Measurements from ENCODE around the gene TMEM272.

The TMEM272 gene, protein sequence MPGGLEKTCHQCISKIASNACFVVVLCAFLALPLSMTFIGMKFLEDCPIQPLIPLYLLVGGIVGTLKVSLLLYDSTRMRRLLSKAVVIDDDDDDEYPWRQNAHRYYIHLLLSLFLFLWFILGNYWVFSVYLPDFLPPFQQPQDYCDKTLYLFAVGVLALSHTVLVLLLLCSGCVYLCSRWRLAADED

DNA sequence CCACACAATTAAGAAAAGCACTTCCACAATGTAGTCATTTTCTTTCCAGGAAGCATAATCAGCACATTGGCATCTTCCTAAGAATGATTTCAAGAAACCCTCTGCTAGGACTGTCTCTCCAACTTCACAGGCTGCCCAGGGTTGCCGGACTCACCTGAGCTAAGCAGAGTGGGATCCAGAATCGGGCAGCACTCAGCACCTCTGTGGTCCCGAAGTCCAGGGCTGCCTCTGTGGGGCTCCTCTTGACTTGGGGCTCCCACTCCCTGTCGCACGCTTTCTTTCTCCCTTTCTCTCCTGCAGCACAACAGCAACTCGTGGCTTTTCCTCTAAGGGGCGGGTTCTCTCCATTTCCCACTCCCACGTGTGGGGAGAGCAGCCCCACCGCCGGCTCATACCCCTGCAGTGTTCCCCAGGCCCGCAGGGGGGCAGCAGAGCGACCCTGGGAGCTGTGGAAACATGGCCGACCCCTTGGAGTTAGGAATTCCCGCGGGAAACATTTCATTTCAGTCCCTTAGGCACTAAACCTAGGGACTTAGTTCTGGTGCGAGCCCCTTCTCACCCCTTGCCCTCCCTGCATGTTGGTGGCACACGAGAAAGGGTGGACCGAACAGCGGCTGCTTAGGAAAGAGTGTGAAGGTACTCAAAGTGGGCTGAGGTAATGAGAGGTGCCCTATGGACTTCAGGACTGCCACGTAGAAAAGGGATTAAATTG is at the start of gene TMEM272:
TMEM272 (minus strand) TSS at position 316 of the 712 bp plus-strand sequence. CDS start 6,647 bp downstream, outside the sequence.
- peak; percentile 66 for DNase-seq

GRCh38 chr13:51894239-51894638 is 49.3 kb upstream of the TMEM272 start:
- no peak for DNase-seq

DNA sequence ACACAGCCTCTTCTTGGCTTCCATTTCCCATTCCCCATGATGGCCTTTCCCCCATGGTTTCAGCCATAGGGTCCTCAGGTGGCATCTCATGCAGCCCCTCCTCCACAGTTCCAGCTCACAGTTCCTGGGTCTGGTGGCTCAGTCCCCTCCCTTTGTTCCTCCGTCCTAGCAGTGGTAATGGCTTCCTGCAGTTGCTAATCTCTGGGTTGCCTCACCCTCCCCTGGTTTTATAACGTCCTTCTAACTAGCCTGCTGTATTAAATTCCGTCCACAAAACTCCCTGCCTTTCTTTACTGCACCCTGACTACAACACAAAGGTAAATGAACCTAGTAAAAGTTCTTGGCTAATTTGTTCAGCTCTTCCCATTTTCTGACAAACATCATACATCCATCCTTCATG is 47.7 kb upstream of the TMEM272 start:
- no peak for DNase-seq

DNA sequence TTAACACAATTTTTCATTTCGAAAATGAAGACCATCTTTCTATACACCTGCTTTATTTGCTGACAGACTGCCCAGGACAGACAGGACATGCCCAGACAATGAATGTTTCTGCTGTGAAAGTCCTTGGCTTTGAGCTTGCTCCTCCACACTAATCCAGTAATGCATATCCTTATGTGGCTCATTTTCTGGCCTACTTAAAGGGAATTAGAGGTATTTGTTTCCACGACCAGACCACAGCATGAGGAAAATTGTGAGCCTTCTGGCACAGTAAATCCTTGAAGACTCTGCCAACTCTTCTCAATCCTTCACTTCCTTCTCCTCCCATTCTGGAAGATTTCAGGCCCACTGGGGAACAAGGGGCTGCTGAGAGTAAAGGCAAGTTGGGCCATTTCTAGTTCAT is 42.5 kb upstream of the TMEM272 start:
- DNase-seq = no peak

- DNase-seq = no peak
Measured at GRCh38 chr13:51885651-51886050, 40.7 kb upstream of the TMEM272 start.

- DNase-seq = no peak
Measured at GRCh38 chr13:51883226-51883600, 38.2 kb upstream of the TMEM272 start.

DNA sequence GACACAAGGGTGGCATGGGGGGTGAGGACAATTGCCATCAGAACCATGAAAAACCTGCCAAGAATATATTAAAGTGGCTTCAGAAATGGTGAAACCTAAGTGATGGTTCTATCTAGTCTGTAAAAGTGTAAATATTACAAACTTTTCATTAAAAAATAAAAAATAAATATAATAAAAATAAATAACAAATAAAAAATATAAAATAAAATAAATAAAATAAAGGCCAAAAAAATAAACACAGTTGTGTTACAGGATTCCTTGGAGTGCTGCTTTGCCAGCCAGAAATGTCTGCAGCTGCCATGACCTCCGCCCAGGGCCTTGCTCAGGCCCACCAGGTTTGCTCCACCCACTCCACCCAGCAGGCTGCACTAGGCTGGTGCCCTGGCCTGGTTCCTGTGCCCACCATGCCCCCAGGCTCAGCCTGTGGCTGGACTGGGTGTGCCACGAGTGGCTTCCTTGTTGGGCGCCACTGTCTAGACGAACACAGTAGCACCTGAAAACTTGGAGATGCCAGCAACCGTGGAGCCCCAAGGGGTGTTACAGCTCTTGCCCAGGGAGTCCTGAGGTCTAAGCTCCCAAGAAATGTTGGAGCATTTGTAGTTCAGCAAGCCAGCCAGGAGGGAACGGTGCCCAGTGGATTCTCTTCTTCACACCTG is 37.7 kb upstream of the TMEM272 start:
- DNase-seq = no peak

GRCh38 chr13:51881296-51881695 is 36.3 kb upstream of the TMEM272 start:
- DNase-seq = peak; percentile 61

- DNase-seq = no peak
Measured at GRCh38 chr13:51879133-51879532, 34.2 kb upstream of the TMEM272 start.

GRCh38 chr13:51874651-51875050 is 29.7 kb upstream of the TMEM272 start:
- no peak for DNase-seq

DNA sequence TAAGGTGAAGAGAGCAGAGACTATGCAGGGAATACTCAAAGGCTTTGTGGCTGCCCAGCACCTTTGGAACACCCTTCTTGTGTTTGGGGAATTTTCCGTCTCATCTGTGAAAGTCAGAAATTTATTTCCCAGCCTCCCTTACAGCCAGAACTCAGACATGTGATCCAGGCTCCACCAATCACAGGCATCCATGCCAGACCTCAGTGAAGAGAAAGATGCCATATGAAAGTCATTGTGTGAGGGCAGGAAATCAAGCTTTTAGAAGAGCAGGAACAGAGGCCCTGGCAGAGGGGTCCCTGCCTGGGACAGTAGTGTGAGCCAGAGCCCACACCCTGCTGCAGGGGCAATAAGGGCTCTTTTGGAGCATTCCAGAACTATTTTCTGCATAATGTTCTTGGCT is 28.9 kb upstream of the TMEM272 start:
- DNase-seq = no peak

- DNase-seq = no peak
Measured at GRCh38 chr13:51873117-51873798, 28.3 kb upstream of the TMEM272 start.

GRCh38 chr13:51870616-51871015 is 25.6 kb upstream of the TMEM272 start:
- DNase-seq = no peak

DNA sequence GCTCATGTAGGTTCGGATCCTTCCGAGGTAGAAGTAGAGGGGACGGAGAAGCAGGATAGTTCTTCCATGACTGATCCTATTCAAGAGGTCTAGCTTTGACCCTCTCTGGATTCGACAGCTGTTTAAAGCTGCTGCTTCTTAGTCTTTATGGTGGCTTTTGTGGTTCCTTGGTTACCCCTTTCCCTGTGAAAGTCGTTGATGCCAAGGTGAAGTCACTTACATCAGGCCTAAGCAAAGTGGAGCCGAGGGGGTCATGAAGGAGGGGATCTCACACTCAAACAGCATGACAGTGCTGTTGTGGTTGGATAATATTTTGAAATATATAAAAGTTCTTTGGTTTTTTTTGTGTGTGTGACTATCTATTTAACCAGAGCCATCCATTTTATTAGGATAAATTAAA is 24.9 kb upstream of the TMEM272 start:
- DNase-seq = no peak

DNA sequence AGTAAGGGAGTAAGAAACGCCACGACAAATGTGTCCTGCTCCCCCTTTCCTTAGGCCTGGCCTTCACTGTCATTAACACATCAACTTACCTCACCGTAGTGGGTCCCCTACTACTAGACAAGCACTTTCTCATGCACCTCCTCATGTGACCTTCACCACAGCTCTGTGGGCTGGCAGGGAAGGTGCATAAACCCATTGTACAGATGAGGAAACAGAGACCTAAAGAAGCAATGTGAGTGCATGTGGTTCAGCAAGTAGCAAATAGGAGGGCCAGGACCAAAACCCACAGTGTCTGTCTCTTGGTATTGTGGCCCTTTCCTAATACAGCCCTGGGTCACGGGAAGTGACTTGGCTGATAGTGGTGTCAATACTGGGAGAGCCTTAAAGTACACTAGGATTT is 22.1 kb upstream of the TMEM272 start:
- DNase-seq = no peak

DNA sequence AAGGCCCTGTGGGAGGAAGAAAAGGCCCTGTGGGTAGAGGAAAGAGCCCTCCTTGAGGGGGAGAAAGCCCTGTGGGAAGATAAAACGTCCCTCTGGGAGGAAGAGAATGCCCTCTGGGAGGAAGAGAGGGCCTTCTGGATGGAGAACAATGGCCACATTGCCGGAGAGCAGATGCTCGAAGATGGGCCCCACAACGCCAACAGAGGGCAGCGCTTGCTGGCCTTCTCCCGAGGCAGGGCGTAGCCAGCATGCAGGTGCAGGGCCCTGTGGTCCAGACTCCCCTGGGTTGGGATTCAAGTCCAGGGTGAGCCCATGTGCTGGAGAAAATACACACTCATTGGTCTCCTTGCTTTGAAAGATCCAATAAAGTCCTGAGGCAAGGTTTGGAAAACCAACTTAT is 20.9 kb upstream of the TMEM272 start:
- DNase-seq = no peak

DNA sequence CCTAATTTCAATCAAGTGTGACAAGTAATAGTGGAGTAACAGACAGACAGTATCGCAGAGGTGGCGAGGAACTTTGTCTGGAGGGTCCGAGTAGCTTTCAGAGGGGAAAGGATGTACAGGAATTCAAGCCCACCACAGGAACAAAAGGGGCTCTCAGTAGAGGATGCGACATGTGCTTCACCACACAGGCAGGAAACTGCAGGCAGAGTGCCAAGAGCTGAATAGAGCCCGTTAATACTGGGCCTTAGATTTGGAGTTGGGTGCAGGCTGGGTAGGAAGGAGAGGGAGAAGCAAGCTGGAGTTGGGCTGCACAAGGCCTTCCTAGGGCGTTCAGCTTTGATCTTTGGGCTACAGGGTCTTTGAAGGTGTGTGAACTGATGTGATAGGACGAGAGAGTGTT is 18.0 kb upstream of the TMEM272 start:
- peak; percentile 33 for DNase-seq

DNA sequence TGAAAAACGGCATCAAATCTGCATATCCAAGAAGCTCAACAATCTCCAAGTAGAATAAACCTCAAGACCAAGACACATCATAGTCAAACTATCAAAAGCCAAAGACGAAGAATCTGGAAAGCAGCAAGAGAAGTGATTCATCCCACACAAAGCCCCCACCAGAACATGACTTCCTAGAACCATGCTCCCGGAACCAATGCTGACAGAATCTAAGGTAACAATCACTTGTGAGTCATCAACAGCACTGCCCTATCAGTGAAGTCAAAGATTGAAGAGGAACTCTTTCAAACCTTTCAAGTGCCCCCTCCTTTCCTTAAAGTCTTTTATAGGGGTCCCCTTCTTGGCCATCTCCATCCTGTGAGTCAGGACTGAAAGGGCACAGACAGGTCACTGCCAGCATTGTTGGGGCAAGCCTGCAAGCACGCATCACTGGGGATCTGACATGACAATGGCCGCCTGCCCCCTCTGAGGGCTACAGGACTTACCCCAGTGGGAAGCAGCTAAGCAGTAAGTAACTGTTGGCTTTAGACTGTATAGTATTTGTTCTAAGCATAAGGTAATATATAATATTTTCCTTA is 16.8 kb upstream of the TMEM272 start, which contains the start of gene CCDC70:
CCDC70 (plus strand) TSS at position 247 of the 578 bp plus-strand sequence. CDS start 3,443 bp downstream, outside the sequence.
- DNase-seq = no peak

DNA sequence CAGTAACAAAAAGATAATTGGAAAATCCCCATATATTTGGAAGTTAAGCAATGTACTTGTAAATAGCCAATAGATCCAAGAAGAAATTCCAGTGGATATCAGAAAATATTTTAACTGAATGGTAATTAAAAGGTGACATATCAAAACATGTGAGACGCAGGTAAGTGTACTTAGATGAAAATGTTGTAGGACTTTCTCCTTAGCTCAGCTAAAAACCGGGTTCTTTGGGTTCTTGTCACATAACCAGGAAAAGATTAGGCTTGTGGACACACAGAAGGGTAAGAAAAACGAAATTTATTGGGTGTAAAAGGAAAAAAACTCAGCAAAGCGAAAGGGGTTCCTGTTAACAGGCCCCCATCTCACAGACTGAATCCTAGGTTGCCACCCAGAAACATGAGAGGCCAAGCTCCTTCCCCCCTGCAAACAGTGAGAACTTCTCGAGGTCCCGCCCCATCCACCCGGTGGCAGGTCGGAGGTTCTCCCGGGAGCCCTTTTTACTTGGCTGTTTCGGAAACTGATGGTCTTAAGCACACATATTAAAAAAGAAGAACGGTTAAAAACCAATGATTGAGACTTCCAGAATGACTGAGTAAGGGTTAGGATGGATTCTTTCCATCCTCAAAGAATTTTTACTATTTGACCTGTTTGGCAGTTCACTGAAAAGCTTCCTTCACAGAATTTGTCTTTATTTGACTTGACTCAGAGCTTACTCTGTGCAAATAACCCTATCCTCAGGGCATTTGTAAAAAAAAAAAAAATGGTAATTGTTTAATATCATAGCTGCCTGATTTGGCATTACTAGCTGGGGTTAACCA is 13.7 kb upstream of the TMEM272 start:
- DNase-seq = no peak

- no peak for DNase-seq
Measured at GRCh38 chr13:51856998-51857397, 12.0 kb upstream of the TMEM272 start.

DNA sequence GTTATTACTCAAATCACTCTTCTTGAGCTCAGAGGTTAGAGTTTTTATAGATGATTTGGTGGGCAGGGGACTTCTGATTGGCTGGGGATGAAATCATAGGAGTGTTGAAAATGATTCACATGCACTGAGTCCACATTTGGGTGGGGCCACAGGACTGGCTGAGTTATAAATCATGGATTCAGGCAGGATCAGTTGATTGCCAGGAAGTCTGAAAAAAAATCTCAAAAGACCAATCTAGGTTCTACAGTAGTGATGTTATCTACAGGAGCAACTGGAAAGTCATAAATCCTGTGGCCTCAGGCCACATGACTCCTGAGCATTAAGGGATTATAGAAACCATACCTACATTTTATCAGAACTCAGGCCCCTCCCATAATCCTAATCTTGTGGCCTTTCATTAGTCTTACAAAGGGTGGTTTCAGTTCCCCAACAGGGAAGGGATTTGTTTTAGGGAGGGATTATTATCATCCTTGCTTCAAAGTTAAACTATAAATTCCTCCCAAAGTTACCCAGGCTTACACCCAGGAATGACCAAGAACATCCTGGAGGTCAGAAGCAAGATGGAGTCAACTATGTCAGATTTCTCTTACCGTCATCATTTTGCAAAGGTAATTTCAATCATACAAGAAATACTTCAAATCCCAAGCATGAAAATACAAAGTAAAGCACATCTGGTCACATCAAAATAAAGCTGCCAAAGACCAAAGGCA is 11.2 kb upstream of the TMEM272 start:
- DNase-seq = no peak
